Hypothalamus (tissue), 51 donors: Measurements from ENCODE around the gene APLP2.
"Not testable (repeated sequence)": the region's sequence is repeated elsewhere in the genome, so short reads cannot be mapped to it uniquely, and the experiment has no call there.

ENCODE experiments used
- DNase-seq, 51 donors: peaks; one replicate each; lab custom pipeline; 2025; lab: John Stamatoyannopoulos, UW

Gene APLP2

DNA sequence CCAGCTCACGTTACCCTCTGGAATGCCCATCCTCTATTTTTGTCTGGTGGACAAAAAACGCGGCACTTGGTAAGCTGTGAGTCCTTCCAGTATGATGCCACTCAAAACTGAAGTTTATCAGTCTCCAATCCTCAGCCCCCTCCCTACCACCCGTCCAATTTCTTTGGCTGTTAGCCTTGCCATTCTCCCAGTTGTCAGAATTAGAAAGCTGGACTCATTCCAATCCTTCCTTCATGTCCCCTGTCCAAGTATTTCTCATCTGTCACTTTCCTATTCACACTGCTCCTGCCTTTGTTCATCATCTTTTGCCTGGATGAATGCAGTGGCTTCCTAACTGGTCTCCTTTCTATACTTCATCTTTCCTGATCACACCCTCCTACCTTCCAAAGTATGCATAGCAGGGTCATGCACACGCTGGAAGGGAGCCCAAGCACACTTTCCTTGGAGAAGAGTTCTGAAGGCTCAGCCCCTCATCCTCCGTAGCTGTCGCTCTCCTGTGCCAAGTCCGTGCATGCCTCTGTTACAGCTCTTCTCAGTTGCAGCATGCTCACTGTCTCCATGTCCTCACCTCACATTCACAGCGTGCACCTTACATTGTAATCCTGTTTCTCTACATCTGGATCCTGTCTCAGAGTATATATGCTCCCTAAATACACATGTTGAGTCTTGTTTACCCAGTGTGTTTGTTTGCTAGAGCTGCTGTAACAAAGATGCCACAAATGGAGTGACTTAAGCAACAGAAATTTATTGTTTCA lies 19.4 kb downstream of the APLP2 start:
- DNase-seq, result no peak

DNA sequence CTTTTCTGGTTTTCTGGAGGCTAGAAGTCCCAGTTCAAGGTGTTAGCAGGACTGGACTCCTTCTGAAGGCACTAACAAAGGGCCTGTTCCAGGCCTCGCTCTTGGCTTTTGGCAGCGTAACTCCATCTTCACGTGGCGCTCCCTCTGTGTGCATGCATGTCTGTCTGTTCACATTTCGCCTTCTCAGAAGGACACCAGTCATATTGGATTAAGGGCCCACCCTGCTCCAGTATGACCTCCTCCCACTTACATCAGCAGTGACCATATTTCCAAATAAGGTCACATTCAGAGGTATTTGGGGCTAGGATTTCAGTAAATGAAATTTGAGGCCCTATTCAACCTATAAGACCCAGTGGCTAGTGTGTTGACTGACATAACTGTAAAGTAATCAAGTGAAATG lies 20.0 kb downstream of the APLP2 start:
- no peak for DNase-seq

DNA sequence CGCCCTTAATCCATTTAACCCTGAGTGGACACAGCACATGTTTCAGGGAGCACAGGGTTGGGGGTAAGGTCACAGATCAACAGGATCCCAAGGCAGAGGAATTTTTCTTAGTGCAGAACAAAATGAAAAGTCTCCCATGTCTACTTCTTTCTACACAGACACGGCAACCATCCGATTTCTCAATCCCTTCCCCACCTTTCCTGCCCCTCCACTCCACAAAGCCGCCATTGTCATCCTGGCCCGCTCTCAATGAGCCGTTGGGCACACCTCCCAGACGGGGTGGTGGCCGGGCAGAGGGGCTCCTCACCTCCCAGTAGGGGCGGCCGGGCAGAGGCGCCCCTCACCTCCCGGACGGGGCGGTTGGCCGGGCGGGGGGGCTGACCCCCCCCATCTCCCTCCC lies 20.8 kb downstream of the APLP2 start:
- DNase-seq, result not testable (repeated sequence)

DNA sequence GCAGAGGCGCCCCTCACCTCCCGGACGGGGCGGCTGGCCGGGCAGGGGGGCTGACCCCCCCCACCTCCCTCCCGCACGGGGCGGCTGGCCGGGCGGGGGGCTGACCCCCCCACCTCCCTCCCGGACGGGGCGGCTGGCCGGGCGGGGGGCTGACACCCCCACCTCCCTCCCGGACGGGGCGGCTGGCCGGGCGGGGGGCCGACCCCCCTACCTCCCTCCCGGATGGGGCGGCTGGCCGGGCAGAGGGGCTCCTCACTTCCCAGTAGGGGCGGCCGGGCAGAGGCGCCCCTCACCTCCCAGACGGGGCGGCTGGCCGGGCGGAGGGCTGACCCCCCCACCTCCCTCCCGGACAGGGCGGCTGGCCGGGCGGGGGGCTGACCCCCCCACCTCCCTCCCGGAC lies 21.5 kb downstream of the APLP2 start:
- not testable (repeated sequence) for DNase-seq

DNA sequence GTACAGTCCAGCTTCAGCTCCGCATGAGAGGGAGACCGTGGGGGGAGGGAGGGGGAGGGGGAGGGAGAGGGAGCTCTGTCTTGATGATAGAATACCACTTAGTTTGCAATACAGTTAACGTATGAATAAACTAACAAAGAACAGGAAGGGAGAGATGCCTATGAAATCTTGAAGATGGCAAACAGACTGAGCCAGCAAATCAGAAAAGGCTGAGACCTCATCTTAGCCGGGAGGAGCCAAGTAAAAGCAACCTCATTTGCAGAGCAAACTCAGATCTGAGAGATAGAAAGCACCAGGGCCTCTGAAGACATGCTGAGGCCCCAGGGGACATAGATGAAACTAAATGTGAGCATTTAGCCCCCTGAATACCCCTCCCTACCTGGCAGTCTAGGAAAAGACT lies 23.0 kb downstream of the APLP2 start:
- no peak for DNase-seq

- peak in 1 of 51 donors; percentile 6 for DNase-seq
These were observed 24.9 kb downstream of the APLP2 start for GRCh38 chr11:130094614-130095013.

GRCh38 chr11:130095326-130095725 lies 25.6 kb downstream of the APLP2 start:
- no peak for DNase-seq

DNA sequence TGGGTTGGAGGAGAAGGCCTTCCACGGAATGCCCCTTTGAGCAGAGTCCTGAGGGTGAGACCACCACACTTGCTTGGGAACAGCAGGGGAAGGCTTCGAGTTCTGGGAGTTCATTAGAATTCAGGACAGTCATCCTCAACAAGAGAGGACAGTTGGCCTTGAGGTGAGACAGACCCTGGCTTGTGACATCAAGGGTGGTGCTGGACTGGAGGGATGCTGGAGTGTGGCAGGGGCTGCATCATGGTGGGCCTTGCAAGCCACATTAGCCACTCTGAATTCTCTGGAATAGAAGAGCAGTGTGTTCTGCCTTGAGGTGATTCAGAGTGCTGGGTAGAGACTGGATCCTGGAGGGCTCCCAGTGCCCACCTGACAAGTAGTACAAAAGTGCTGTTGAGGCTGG lies 26.3 kb downstream of the APLP2 start:
- no peak for DNase-seq

GRCh38 chr11:130096823-130097222 lies 27.1 kb downstream of the APLP2 start:
- DNase-seq, result no peak

- no peak for DNase-seq
These were observed 27.6 kb downstream of the APLP2 start for GRCh38 chr11:130097285-130097684.

GRCh38 chr11:130099356-130099755 lies 29.7 kb downstream of the APLP2 start:
- DNase-seq, result no peak

GRCh38 chr11:130100381-130101095 lies 30.8 kb downstream of the APLP2 start:
- DNase-seq, result no peak

DNA sequence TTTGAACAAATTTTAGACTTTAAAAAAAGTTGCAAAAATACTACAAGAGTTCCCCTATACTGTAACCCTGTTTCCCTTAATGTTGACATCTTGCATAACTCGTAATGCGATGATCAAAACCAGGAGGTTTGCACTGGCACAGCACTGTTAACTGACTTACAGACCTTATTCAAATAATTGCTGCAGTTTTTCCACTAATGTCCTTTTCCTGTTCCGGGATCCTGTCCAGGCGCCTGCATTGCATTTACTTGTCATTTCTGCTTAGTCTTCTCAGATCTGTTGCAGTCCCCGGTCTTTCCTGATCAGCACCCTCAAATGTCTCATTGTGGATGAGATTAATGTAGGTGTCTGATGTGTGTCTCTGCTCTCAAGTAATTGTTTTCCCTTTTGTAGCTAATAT lies 32.0 kb downstream of the APLP2 start:
- DNase-seq, result no peak

DNA sequence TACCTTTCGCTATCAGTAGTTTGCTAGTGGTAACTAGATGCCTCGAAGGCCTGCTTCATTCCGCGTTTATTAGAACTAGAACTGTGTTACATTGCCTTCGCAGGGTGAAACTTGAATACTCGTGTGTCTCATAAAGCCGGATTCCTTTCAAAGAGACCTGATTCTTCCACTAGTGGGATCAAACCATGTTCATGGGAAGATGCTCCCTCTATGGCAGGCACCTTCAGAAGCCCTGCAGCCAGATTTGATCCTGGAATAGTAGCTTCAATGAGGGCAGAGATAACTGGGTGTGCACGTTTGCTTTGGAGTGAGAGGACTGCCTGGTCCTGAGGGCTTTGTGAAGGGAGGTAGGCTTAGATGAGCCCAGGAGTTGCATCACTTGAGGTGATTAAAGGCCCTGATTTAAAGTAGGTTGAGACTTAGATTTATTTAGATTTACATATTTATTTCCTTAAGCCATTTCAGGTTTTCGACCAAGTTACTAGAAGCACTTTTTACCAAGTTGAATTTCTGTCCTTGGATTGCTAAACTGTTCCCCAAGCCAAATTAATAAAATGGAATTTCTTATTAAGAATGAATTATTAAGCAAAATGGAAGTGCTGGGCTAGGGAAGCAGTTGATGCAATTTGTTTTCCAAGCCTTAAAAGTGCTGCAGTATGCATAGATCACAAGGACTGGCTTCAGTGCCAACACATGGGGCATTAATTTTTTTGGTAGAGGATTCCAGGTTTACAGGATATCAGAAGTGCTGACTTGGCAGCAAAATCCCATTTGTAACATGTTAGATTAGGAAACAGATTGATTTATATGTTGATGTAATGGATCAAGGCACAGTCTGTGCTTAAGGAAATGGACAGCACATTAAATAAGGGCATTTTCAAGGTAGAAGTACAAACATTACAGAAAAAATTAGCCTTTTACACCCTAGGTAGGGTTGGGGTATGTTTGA lies 32.9 kb downstream of the APLP2 start:
- no peak for DNase-seq

GRCh38 chr11:130103296-130103814 lies 33.7 kb downstream of the APLP2 start:
- DNase-seq, result no peak

- no peak for DNase-seq
These were observed 36.7 kb downstream of the APLP2 start for GRCh38 chr11:130106381-130106780.

- DNase-seq, result not testable (repeated sequence)
These were observed 39.0 kb downstream of the APLP2 start for GRCh38 chr11:130108671-130109070.

GRCh38 chr11:130109386-130109785 lies 39.7 kb downstream of the APLP2 start:
- no peak for DNase-seq

DNA sequence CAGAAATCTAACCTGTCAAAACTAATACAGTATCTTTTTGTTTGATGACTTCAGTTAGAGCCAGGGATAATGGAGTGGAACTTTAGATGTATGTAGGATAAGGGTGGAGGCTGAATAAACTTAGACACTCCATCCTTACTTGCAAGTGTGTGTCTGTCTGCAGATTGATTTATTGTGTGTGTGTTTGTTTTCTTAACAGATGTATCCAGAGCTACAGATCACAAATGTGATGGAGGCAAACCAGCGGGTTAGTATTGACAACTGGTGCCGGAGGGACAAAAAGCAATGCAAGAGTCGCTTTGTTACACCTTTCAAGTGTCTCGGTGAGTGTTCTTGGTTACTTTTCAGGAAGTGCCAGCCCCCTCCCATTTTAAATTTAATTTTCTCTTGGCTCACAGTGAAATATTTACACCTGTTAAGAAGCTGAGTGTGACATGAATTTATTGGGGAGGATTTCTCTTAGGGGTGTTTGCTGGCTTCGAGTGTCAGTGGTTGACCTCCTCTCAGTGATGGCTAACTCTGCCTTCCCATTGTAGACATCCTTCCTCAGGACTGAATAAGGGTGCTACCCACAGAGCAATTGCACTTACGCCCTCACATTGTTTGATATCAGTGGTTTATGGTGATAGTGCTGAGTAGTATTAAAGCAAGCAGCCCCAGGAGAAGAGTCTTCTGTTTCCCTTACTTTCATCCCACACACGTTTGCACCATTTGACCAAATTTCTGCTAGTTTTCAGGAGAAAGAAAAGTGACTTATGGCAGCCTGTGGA lies 40.8 kb downstream of the APLP2 start:
- DNase-seq, result no peak
